ENCODE measurements around the gene MAP4K2.

MAP4K2 gene

DNA sequence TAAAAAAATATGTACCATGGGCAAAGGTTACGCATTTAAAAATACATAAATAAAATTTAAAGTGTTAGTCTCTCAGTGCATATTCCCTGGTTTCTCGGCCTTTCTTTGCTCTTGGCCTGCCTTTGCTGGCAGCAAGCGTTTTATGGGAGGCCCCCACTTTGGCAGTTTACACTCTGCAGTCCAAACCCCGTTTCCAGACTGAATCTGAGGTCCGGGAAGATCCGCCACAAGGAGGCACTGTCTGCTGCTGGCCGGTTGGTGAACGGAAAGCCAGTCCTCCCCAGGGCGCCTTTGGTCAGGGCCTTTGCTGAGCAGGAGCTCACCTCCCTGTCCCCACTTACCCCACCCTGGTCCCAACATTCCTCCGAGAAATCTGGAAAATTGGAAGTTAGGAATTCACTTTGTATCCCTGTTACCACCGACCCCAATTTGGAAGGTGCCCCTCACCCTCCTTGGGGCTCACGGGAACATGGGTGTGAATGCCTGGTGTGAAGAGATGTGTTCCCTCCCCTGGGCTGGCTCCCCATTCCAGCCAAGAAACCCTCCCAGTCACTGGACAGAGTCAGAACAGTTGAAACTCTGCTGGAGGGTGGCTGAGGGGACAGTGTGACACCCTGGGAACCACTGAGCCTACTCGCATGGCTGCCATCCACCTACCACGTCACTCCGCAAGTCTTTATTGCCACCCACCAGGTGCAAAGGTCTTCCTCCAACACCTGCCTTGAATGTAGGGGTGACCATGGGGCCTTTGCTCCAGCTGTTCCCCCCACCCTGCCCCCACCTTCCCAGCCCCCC, 15.3 kb downstream of the MAP4K2 start:
- TF ChIP-seq CREB1 (IDR thresholded peaks at IDR 0.05; ENCODE audit: low read depth) (no peak), YY1 (IDR thresholded peaks at IDR 0.05; ENCODE audit: low read depth) (no peak), RAD21 (IDR thresholded peaks at IDR 0.05; ENCODE audit: low read depth) (peak; percentile 76), TAF1 (IDR thresholded peaks at IDR 0.05; ENCODE audit: low read depth) (no peak), USF1 (IDR thresholded peaks at IDR 0.05) (no peak)

DNA sequence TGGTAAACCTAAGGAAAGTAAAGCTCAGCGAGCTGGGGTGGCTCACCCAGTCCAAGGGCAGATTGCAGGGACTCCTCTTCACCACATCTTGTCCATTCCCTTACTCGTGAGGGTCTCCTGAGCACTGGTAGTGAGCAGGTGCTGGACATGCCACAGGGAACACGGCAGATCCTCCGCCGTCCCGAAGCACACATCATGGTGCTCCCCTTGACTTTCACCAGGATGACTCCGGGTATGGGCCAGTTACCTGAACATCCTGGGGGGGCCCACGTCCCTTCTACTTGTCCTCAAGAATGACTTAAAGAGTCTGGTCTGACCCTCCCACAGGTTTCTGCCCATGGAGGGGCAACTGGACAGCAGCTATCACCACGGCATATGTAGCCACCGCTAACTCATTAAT, 16.7 kb downstream of the MAP4K2 start:
- TF ChIP-seq FOXM1 (IDR thresholded peaks at IDR 0.05; ENCODE audit: borderline replicate concordance, low read depth) (no peak), TAF1 (IDR thresholded peaks at IDR 0.05; ENCODE audit: low read depth) (no peak), MAX (IDR thresholded peaks at IDR 0.05) (no peak), YY1 (IDR thresholded peaks at IDR 0.05; ENCODE audit: low read depth) (no peak), NFIC (IDR thresholded peaks at IDR 0.05) (no peak), EP300 (IDR thresholded peaks at IDR 0.05; ENCODE audit: borderline replicate concordance) (no peak), CEBPB (IDR thresholded peaks at IDR 0.05) (no peak), EGR1 (IDR thresholded peaks at IDR 0.05) (no peak), RAD21 (IDR thresholded peaks at IDR 0.05; ENCODE audit: low read depth) (no peak), TEAD4 (IDR thresholded peaks at IDR 0.05) (no peak), REST (IDR thresholded peaks at IDR 0.05; ENCODE audit: low read depth) (no peak), CREB1 (IDR thresholded peaks at IDR 0.05; ENCODE audit: low read depth) (no peak), ZBTB7A (IDR thresholded peaks at IDR 0.05; ENCODE audit: low read depth) (no peak), USF1 (IDR thresholded peaks at IDR 0.05) (no peak), TCF12 (IDR thresholded peaks at IDR 0.05; ENCODE audit: low read depth) (no peak)

- no peak for TF ChIP-seq FOXM1 (IDR thresholded peaks at IDR 0.05; ENCODE audit: borderline replicate concordance, low read depth)
- no peak for TF ChIP-seq CREB1 (IDR thresholded peaks at IDR 0.05; ENCODE audit: low read depth)
- no peak for TF ChIP-seq TEAD4 (IDR thresholded peaks at IDR 0.05)
- TF ChIP-seq REST (IDR thresholded peaks at IDR 0.05; ENCODE audit: low read depth) = no peak
- TF ChIP-seq RAD21 (IDR thresholded peaks at IDR 0.05; ENCODE audit: low read depth) = no peak
- TF ChIP-seq USF1 (IDR thresholded peaks at IDR 0.05) = no peak
- TF ChIP-seq TAF1 (IDR thresholded peaks at IDR 0.05; ENCODE audit: low read depth) = no peak
Measured at GRCh38 chr11:64784813-64785581, 18.0 kb downstream of the MAP4K2 start.

GRCh38 chr11:64778473-64779298, 24.3 kb downstream of the MAP4K2 start, which contains the start of gene SF1:
SF1 (minus strand) TSS chr11:64778542; CDS start chr11:64778392, 150 bp downstream.
- peak; percentile 23; the same call in 1 of the 2 replicates for TF ChIP-seq FOXM1 (IDR thresholded peaks at IDR 0.05; ENCODE audit: borderline replicate concordance, low read depth)
- TF ChIP-seq RAD21 (IDR thresholded peaks at IDR 0.05; ENCODE audit: low read depth) = no peak
- no peak for TF ChIP-seq REST (IDR thresholded peaks at IDR 0.05; ENCODE audit: low read depth)
- no peak for TF ChIP-seq ZBTB7A (IDR thresholded peaks at IDR 0.05; ENCODE audit: low read depth)
- peak; percentile 70; the same call in 1 of the 2 replicates for TF ChIP-seq TAF1 (IDR thresholded peaks at IDR 0.05; ENCODE audit: low read depth)
- TF ChIP-seq CEBPB (IDR thresholded peaks at IDR 0.05) = no peak
- TF ChIP-seq NFIC (IDR thresholded peaks at IDR 0.05) = no peak
- TF ChIP-seq CREB1 (IDR thresholded peaks at IDR 0.05; ENCODE audit: low read depth) = peak; percentile 54
- TF ChIP-seq MAX (IDR thresholded peaks at IDR 0.05) = peak; percentile 63
- no peak; the same call in 1 of the 2 replicates for TF ChIP-seq TCF12 (IDR thresholded peaks at IDR 0.05; ENCODE audit: low read depth)
- no peak for TF ChIP-seq EP300 (IDR thresholded peaks at IDR 0.05; ENCODE audit: borderline replicate concordance)
- peak; percentile 27; the same call in 1 of the 2 replicates for TF ChIP-seq EGR1 (IDR thresholded peaks at IDR 0.05)
- TF ChIP-seq TEAD4 (IDR thresholded peaks at IDR 0.05) = peak; percentile 3; the same call in 1 of the 2 replicates
- TF ChIP-seq USF1 (IDR thresholded peaks at IDR 0.05) = no peak
- TF ChIP-seq YY1 (IDR thresholded peaks at IDR 0.05; ENCODE audit: low read depth) = peak; percentile 83
